Measurements from ENCODE around the gene ARAP2. TPM values are rescaled to one million over a fixed set of nuclear protein-coding genes. Genes with fewer than 3 reads are reported as not detected.

ARAP2 gene
- total and polyA plus RNA-seq, 10 donors: 6.8 to 161 (median 69.6) TPM

- Histone ChIP-seq H3K9me3 (no peaks in the 10 kb centered on the region), H3K4me3 (no peak overlapping the region), H3K27me3 (replicated peaks in 1 of 7) (no peaks in the 10 kb centered on the region), H3K36me3 (peaks cover 5 to 81% (median 27%) of the 10 kb centered on the region in 6 donors), H3K4me1 (no peaks in the 10 kb centered on the region), H3K27ac (no peak overlapping the region)
- intact Hi-C loops (cut with DNase I; ENCODE audit: low total_unique reads): no loop called here
- no peak for DNase-seq
- 78 to 90% (median 86%) methylated on average over 1 of the region's 1 CpG for WGBS, 5 donors
- TF ChIP-seq POLR2AphosphoS5 (IDR thresholded peaks at IDR 0.05) (no peak), POLR2A (IDR thresholded peaks at IDR 0.05) (no peak), CTCF (IDR thresholded peaks at IDR 0.05 in 8 of 11, conservative IDR thresholded peaks at IDR 0.05 in 3 of 11) (no peak)
Measured at GRCh38 chr4:36086261-36086786, 158.0 kb downstream of the ARAP2 start.

DNA sequence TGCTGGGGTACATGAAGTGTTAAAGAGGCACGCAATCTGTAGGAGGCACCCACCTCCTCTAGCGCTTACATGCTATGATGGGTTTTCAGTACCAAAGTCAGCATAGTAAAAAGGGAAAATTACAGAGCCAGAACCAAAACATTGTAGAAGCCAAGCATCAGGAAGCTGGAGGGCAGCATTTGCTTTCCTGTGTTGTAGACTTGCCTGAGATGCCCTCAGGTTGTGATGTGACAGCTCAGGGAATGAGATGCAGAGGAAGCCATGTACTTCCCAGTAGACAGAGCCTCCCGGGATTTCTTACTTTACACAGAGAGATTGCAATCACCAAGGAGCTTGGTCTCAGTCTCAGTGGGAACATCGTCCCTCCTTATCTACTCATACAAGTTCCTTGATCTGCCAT, 161.5 kb downstream of the ARAP2 start:
- 84 to 91% (median 87%) methylated on average over 4 of the region's 4 CpGs for WGBS, 5 donors
- intact Hi-C loops (cut with DNase I; ENCODE audit: low total_unique reads): no loop called here
- Histone ChIP-seq H3K36me3 (peaks cover 5 to 81% (median 49%) of the 10 kb centered on the region in 6 donors), H3K4me1 (no peaks in the 10 kb centered on the region), H3K4me3 (no peak overlapping the region), H3K9me3 (no peaks in the 10 kb centered on the region), H3K27me3 (replicated peaks in 1 of 7) (no peaks in the 10 kb centered on the region), H3K27ac (no peak overlapping the region)
- no peak for DNase-seq
- no peak for TF ChIP-seq CTCF (IDR thresholded peaks at IDR 0.05 in 8 of 11, conservative IDR thresholded peaks at IDR 0.05 in 3 of 11)
- no peak for TF ChIP-seq POLR2AphosphoS5 (IDR thresholded peaks at IDR 0.05)
- no peak for TF ChIP-seq POLR2A (IDR thresholded peaks at IDR 0.05)

- Histone ChIP-seq H3K4me1 (no peaks in the 10 kb centered on the region), H3K27ac (no peak overlapping the region), H3K4me3 (no peak overlapping the region), H3K27me3 (replicated peaks in 1 of 7) (no peaks in the 10 kb centered on the region), H3K36me3 (peaks cover 5 to 89% (median 47%) of the 10 kb centered on the region in 6 donors), H3K9me3 (no peaks in the 10 kb centered on the region)
- 65 to 86% (median 80%) methylated on average over 3 of the region's 3 CpGs for WGBS, 5 donors
- TF ChIP-seq CTCF (IDR thresholded peaks at IDR 0.05 in 8 of 11, conservative IDR thresholded peaks at IDR 0.05 in 3 of 11) (no peak), POLR2A (IDR thresholded peaks at IDR 0.05) (no peak), POLR2AphosphoS5 (IDR thresholded peaks at IDR 0.05) (no peak)
- intact Hi-C loops (cut with DNase I; ENCODE audit: low total_unique reads): no loop called here
- DNase-seq: no peak
Measured at GRCh38 chr4:36081185-36081584, 163.1 kb downstream of the ARAP2 start.

DNA sequence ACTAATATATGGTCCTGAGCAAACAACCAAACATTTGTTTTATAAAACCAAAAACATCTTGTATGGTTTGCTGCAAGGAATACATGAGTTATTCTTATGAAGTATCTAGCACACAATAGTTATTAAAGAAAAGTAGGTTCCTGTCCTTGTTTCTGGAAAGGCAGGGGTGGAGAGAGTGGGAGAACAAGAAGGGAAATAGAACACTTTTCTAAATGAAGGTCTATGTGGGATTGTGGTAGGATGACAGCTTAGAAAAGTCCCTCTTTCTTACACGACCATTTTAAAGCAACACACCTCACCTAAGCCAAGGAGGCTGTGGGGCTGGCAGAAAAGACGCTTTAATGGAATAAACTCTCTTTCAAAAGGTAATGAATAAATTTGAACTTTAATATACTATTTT, 164.6 kb downstream of the ARAP2 start:
- Histone ChIP-seq H3K27ac (no peak overlapping the region), H3K9me3 (no peaks in the 10 kb centered on the region), H3K4me3 (no peak overlapping the region), H3K27me3 (replicated peaks in 1 of 7) (no peaks in the 10 kb centered on the region), H3K4me1 (no peaks in the 10 kb centered on the region), H3K36me3 (peaks cover 5 to 100% (median 52%) of the 10 kb centered on the region in 6 donors)
- WGBS, 5 donors: 79 to 89% (median 83%) methylated on average over 2 of the region's 2 CpGs
- TF ChIP-seq POLR2A (IDR thresholded peaks at IDR 0.05) (no peak), POLR2AphosphoS5 (IDR thresholded peaks at IDR 0.05) (no peak), CTCF (IDR thresholded peaks at IDR 0.05 in 8 of 11, conservative IDR thresholded peaks at IDR 0.05 in 3 of 11) (no peak)
- DNase-seq: no peak
- intact Hi-C loops (cut with DNase I; ENCODE audit: low total_unique reads): no loop called here

Data from spleen (tissue), 11 donors.